Endodermal cell (in vitro differentiated cells): Measurements from ENCODE around the gene IL12B. TPM values are rescaled to one million over a fixed set of nuclear protein-coding genes. Genes with fewer than 3 reads are reported as not detected.

Source experiments
- DNase-seq: peaks from one replicate; pipeline ENCODE4 v3.0.0-alpha.2; 2017
- H3K27ac ChIP-seq: 2 replicates; pipeline ENCODE4 v1.5.1; 2013; ENCODE audit warnings: mild to moderate bottlenecking, low read depth, low read length, moderate library complexity
- H3K27me3 ChIP-seq: 2 replicates; pipeline ENCODE4 v1.6.1; 2013; ENCODE audit warnings: mild to moderate bottlenecking, low read length, moderate library complexity; ENCODE audit not compliant: insufficient read depth, control insufficient read depth, poor library complexity, severe bottlenecking
- H3K36me3 ChIP-seq: 2 replicates; pipeline ENCODE4 v1.7.0; 2013; ENCODE audit warnings: mild to moderate bottlenecking, low read length, moderate library complexity; ENCODE audit not compliant: control insufficient read depth, insufficient read depth
- H3K4me1 ChIP-seq: one replicate; pipeline ENCODE4 v1.7.0; 2013; ENCODE audit warnings: low read length; ENCODE audit not compliant: control insufficient read depth, insufficient read depth
- H3K4me3 ChIP-seq: 2 replicates; pipeline ENCODE4 v1.5.1; 2013; ENCODE audit warnings: mild to moderate bottlenecking, low read length, moderate library complexity
- H3K9ac ChIP-seq: 2 replicates; pipeline ENCODE4 v1.6.1; 2013; ENCODE audit warnings: mild to moderate bottlenecking, low read length, moderate library complexity; ENCODE audit not compliant: poor library complexity, severe bottlenecking; ENCODE audit errors: extremely low read depth
- H3K9me3 ChIP-seq: 2 replicates; pipeline ENCODE4 v1.6.1; 2013; ENCODE audit warnings: mild to moderate bottlenecking, low read length, moderate library complexity; ENCODE audit not compliant: control insufficient read depth
- H3K27ac Mint-ChIP-seq: 2 replicates; pipeline ENCODE4 v1.8.0; 2020; ENCODE audit warnings: mixed read lengths
- H3K27me3 Mint-ChIP-seq: 2 replicates; pipeline ENCODE4 v1.8.0; 2021; ENCODE audit warnings: mild to moderate bottlenecking, mixed read lengths; ENCODE audit not compliant: insufficient read depth
- H3K36me3 Mint-ChIP-seq: 2 replicates; pipeline ENCODE4 v1.8.0; 2020; ENCODE audit warnings: low read depth, mixed read lengths
- H3K4me1 Mint-ChIP-seq: 2 replicates; pipeline ENCODE4 v1.8.0; 2020; ENCODE audit warnings: mixed read lengths
- H3K4me3 Mint-ChIP-seq: 2 replicates; pipeline ENCODE4 v1.8.0; 2020; ENCODE audit warnings: mild to moderate bottlenecking, moderate library complexity, mixed read lengths
- H3K9me3 Mint-ChIP-seq: 2 replicates; pipeline ENCODE4 v1.8.0; 2020; ENCODE audit warnings: mild to moderate bottlenecking, mixed read lengths
- CTCF ChIP-seq: fragments of 200-600 bp; sonication (generic); conservative IDR thresholded peaks from 2 replicates; pipeline ENCODE4 v1.5.0; 2021; ENCODE audit warnings: antibody characterized with exemption, mild to moderate bottlenecking
- WGBS, 2 experiments: methylation state at CpG; one replicate each; pipeline versions ENCODE4 v1.1.5 to v1.1.7; 2013; ENCODE audit warnings: missing lambda C conversion rate in 2 of 2, mixed read lengths in 1 of 2; ENCODE audit not compliant: insufficient coverage in 1 of 2, insufficient read length in 1 of 2; 5-methylcytosine and 5-hydroxymethylcytosine counted together
- total RNA-seq, 2 donors: library from RNA; stranded (reverse); fragmentation: NEBNext Ultra II Directional in 1 of 2; extraction: Animal tissue kit (Norgen Biotek cat#: 25700) in 1 of 2; gene quantifications; 2 replicates in 1 of 2; 3 replicates in 1 of 2; pipeline ENCODE4 v1.2.1, GENCODE V29; 2021

Gene IL12B
- total RNA-seq, 2 donors from 2014 or later, result not detected

- no peaks in the 10 kb centered on the region for H3K9me3 ChIP-seq
- TF ChIP-seq CTCF, result no peak
- Mint-ChIP-seq H3K27ac (no peak overlapping the region), H3K4me1 (no peaks in the 10 kb centered on the region), H3K9me3 (no peaks in the 10 kb centered on the region), H3K4me3 (no peak overlapping the region), H3K36me3 (no peaks in the 10 kb centered on the region), H3K27me3 (peaks cover 3% of the 10 kb centered on the region)
- H3K36me3 ChIP-seq, result no peaks in the 10 kb centered on the region
- H3K4me1 ChIP-seq, result no peaks in the 10 kb centered on the region
- no peak for DNase-seq
- H3K4me3 ChIP-seq, result no peak overlapping the region
- no peak overlapping the region for H3K9ac ChIP-seq
- no peaks in the 10 kb centered on the region for H3K27me3 ChIP-seq
- H3K27ac ChIP-seq, result no peak overlapping the region
- WGBS, 2 experiments, result 84% methylated on average over 2 of the region's 2 CpGs; no CpG with 5 or more reads in 1 of the 2 experiments
These were observed 12.4 kb downstream of the IL12B start for GRCh38 chr5:159317849-159318248.

- Histone ChIP-seq H3K4me3 (no peak overlapping the region), H3K9ac (no peak overlapping the region), H3K27me3 (peaks cover 8% of the 10 kb centered on the region), H3K27ac (no peak overlapping the region), H3K9me3 (no peaks in the 10 kb centered on the region), H3K4me1 (no peaks in the 10 kb centered on the region), H3K36me3 (no peaks in the 10 kb centered on the region)
- peak; percentile 80 for TF ChIP-seq CTCF
- Mint-ChIP-seq H3K9me3 (no peaks in the 10 kb centered on the region), H3K27ac (no peak overlapping the region), H3K27me3 (peaks cover 10% of the 10 kb centered on the region), H3K4me3 (no peak overlapping the region), H3K4me1 (no peaks in the 10 kb centered on the region), H3K36me3 (no peaks in the 10 kb centered on the region)
- WGBS, 2 experiments, result 86 to 96% methylated on average over 7 to 8 of the region's 9 CpGs
- peak; percentile 82 for DNase-seq
These were observed 13.5 kb downstream of the IL12B start for GRCh38 chr5:159316519-159317383.

DNA sequence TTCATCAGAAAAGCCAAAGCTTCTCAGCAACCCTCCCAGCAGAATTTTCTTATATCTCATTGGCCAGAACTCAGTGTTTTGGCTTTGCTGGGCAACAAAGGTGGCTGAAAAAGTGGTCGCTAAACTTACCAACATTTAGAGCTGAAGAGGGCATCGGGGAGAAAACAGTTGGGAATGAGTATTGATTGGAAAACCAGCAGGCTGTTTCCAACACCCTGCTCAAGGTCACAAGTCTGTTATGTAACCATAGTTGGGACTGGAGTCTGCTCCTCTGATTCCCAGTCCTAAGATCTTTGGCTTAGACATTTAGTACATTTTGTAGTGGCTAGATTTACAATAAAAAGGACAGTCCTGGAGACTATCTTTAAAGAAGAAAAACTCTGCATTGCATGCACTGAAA is 17.1 kb downstream of the IL12B start:
- Mint-ChIP-seq H3K4me1 (peaks cover 7% of the 10 kb centered on the region), H3K4me3 (no peak overlapping the region), H3K27ac (no peak overlapping the region), H3K9me3 (no peaks in the 10 kb centered on the region), H3K36me3 (no peaks in the 10 kb centered on the region), H3K27me3 (peaks cover 44% of the 10 kb centered on the region)
- Histone ChIP-seq H3K9ac (no peak overlapping the region), H3K4me1 (no peaks in the 10 kb centered on the region), H3K27ac (no peak overlapping the region), H3K36me3 (no peaks in the 10 kb centered on the region), H3K9me3 (no peaks in the 10 kb centered on the region), H3K27me3 (peaks cover 43% of the 10 kb centered on the region), H3K4me3 (no peak overlapping the region)
- no peak for DNase-seq
- TF ChIP-seq CTCF, result no peak
- 86 to 88% methylated on average over 1 to 2 of the region's 2 CpGs for WGBS, 2 experiments
